ENCODE data around the gene ADAP2.
"Not testable (repeated sequence)": the region's sequence is repeated elsewhere in the genome, so short reads cannot be mapped to it uniquely, and the experiment has no call there.

ADAP2 gene, protein sequence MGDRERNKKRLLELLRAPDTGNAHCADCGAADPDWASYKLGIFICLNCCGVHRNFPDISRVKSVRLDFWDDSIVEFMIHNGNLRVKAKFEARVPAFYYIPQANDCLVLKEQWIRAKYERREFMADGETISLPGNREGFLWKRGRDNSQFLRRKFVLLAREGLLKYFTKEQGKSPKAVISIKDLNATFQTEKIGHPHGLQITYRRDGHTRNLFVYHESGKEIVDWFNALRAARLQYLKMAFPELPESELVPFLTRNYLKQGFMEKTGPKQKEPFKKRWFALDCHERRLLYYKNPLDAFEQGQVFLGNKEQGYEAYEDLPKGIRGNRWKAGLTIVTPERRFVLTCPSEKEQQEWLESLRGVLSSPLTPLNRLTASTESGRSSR

DNA sequence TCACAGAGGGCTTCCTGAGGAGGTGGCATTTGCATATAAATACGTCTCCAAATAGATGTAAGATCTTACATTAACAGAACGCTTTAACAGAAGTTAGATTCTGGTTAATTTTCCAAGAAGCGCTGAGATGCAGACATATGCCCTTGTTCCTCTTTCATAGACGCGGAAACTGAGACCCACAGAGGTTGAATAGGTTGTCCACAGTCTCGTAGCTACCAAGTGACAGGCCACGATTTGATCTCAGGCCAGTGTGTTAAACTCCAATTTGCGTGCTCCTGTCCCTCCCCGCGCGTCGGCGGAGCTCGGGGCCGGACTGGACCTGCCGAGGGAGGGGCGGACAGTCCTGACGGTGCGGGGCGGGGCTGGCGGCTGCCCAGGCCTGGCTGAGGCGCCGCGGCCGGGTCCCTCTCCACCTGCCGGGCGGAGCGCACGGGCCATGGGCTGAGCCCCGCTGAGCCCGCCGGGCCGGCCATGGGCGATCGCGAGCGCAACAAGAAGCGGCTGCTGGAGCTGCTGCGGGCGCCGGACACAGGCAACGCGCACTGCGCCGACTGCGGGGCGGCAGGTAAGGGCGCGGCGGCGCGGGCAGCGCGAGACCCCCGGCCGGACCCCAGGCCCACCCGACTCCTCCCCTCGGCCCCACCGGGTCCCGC is at the start of gene ADAP2:
ADAP2 (plus strand) TSS at position 402 of the 653 bp plus-strand sequence; CDS start at position 472, 70 bp downstream.
- DNase-seq: no peak

DNA sequence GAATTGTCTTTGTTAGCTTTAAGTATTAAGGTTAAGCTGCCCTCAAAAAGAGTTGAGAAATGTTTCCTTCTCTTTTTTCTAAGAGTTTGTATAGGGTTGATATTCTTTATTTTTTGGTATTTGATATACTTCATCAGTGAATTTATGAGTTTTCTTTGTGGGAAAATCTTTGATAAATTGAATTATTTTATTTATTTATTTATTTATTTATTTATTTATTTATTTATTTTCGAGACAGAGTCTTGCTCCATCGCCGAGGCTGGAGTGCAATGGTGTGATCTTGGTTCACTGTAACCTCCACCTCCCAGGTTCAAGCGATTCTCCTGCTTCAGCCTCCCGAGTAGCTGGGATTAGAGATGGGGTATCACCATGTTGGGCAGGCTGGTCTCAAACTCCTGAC is 35.6 kb upstream of the ADAP2 start:
- no peak for DNase-seq

DNA sequence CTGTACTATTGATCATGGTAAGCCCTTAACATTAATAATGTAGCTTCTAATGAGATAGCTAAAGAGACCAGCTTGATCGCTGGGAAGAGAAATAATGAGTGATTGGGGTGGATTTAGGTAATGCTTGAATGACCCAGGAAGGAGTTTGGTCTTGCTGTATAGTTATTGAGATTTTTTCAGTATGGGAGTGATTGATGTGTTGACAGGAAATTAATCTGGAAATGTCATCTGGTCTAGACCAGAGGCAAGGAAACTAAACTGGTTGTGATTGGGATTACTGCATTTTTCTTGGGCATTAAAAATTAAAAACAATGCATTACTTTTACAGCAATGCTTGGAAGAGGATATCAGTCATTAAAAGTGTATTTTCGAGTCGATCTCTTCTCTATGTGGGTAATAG is 27.5 kb upstream of the ADAP2 start:
- no peak for DNase-seq

DNA sequence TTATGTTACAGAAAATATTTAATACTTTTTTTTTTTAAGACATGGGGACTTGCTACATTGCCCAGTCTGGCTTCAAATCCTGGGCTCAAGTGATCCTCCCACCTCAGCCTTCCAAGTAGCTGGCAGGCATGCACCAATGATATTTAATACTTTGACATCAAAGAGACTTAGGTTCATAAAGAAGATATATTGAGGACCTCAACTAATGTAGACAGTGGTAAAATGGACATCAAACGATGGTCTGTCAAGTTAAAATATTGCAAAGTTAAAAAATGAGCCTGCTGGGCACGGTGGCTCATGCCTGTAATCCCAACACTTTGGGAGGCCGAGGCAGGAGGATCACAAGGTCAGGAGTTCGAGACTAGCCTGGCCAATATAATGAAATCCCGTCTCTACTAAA is 24.4 kb upstream of the ADAP2 start:
- DNase-seq: no peak

DNA sequence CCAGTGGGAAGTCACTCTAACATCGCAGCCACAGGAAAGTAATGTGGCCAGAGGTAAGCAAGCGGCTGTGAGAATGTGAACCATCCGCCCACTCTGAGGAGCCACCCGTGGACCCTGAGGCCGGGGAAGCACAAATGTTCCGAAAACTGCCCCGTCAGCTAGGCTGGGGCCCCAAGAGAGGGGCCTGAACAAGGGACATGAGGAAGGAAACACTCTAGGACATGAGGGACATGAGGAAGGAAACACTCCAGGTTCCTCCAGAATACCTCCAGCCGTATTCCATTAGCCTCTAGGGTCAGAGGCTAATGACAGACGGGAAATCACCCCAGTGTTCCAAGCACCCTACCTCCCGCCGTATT is 16.0 kb upstream of the ADAP2 start:
- DNase-seq: no peak

DNA sequence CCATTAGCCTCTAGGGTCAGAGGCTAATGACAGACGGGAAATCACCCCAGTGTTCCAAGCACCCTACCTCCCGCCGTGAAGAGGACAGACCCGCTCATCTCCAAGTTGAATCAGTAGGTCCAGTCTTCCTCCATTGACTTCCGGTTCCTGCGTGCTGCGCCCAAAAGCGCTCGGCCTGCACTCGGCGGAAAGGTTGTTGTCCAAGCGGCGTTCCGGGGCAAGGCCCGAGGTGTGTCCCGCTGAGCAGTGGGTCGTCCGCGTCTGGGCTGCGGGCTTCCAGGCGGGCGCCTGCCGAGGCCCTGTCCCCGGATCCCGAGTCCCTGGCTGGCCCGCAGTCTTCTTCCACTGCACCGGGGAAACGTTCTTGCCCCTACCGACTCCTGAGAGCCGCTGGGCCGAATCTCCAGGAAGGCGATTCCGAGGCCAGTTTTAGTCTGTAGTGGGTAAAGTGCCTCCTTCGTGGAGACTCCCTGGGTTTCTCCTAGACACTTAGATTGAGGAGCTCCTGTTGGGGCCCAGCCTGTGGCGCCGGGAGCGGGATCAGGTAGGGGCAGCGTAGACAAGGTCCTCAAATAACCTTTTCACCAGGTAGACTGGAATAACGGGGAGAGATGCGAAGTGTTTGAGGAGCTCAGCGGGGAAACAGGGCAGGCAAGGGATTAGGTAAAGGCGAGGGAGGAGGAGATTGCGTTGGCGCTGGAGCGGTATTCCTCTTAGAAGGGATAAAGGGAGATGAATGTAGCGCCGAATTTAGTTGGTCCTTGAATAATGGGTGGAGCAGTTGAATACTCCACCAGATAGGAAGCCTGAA is 15.4 kb upstream of the ADAP2 start, which contains the start of gene TEFM:
TEFM (minus strand) TSS at position 138 of the 811 bp plus-strand sequence; CDS start at position 98, 40 bp downstream.
- DNase-seq: peak; percentile 89

DNA sequence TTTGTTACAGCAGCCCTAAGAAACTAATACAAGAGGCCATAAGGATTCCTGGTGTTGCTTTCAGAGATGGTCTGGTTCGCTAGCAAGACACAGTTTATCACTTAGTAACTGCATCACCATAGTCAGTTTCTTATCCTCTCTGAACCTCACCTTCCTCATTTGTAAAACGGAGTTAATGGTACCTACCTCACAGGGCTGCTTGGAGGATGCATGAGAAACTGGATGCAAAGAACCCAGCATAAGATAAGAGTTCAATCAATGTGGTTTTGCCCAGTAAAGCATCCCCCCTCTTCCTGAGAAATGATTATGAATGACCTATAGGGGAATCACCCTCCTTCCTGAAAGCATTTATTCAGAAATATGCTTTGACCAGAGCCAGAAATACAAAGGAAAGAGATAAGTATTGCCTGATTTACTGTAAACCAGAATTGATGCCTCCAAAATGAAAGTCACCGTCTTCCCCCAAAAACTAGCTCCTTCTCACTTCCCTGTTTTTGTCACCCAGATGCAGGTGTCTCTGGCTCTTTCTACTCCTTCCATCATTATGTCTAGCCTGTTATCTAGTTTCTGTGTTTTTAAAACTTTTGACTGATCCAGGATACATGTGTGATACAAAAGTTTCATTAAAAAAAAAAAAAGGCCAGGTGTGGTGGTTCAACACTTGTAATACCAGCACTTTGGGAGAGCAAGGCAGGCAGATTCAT is 12.9 kb upstream of the ADAP2 start:
- DNase-seq: no peak

DNA sequence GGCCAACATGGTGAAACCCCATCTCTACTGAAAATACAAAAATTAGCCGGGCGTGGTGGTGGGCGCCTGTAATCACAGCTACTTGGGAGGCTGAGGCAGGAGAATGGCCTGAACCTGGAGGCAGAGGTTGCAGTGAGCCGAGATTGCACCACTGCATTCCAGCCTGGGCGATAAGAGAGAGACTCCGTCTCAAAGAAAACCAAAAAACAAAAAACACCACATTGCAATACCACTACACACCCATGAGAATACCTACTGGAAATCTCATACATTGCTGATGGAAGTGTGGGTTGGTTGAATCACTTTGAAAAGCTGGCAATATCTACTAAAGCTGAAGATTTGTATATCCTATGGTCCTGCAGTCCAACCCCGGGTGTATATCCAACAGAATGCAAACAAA is 11.6 kb upstream of the ADAP2 start:
- DNase-seq: not testable (repeated sequence)

DNA sequence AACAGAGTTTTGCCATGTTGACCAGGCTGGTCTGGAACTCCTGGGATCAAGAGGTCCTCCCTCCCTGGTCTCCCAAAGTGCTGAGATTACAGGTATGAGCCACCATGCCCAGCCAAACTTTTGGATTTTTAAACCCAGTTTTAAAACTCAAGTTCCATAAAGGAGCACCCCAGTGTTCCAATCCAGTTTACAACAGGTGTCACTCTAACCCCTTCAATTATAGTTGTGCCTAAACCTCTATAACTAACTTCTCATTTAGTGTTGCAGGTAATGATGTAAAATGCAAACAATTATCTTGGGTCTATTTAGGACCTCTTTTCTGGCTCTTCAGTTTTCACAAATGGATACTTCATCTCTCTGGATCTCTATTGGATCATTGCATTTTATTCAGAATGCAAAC is 7.8 kb upstream of the ADAP2 start:
- no peak for DNase-seq

DNA sequence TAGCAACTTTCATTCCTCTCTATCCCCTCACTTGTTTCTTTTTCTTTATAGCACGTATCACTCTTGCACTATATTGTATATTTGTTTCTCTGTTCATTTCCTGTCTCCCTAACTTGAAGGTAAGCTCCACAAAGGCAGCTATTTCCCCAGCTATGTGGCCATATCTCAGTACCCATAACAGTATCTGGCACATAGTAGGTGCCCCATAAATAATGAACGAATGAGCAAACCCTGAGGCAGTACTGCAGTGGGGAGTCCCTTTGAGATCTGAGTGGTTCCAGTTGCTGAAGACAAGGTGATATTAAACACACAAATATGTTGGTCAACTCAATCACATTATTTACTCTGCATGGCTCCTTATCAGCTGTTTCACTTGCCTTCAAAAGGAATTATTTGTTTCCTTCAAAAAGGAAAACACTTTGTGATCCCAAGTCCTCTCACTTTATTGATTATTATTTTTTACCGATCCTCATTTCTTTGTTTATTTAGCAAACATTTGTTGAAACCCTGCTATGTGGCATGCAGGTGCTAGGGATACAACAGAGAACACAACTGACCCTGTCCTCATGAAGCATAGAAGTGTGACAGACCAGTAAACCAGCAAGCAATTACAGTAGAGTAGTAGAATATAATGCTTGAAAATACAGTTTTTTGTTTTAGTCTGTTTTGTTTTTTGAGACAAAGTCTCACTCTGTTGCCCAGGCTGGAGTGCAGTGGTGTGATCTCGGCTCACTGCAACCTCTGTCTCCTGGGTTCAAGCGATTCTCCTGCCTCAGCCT is 5.7 kb upstream of the ADAP2 start:
- DNase-seq: no peak

DNA sequence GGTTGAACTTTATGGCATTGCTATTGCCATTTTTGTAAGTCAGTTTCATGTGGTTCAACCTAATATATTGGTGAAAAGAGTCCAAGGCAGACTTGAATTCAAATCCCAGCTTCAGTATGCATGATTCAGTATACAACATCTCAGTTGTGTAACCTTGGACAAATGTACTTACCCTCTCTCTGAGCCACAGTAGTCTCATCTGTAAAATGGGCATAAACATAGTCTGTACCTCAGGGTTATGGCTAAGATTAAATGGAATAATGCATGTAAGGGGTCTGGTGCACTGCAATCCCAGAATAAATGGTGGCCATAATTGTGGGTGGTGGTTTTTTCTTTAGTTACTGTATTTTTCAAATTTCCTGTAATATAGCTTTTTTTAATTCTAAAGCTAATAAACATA is 4.7 kb upstream of the ADAP2 start:
- no peak for DNase-seq

DNA sequence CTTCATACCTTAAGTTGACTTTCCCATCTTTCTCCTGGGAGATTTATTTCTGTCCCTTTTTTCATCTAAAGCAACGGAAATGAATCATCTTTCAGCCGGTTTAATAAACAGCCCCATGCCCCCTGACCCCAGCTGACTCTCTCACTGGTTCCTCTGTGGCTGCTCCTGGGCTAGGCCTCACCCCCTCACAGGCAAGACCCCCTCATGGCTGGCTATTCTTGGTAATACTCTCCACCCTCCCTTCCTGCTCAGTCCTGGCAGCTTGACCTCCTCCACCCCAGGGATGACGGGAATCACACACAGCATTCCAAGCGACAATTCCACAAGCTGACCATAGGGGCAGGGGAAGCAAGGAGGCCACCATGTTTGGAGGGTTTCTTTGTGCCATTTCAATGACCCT is 1.5 kb upstream of the ADAP2 start:
- DNase-seq: no peak

DNA sequence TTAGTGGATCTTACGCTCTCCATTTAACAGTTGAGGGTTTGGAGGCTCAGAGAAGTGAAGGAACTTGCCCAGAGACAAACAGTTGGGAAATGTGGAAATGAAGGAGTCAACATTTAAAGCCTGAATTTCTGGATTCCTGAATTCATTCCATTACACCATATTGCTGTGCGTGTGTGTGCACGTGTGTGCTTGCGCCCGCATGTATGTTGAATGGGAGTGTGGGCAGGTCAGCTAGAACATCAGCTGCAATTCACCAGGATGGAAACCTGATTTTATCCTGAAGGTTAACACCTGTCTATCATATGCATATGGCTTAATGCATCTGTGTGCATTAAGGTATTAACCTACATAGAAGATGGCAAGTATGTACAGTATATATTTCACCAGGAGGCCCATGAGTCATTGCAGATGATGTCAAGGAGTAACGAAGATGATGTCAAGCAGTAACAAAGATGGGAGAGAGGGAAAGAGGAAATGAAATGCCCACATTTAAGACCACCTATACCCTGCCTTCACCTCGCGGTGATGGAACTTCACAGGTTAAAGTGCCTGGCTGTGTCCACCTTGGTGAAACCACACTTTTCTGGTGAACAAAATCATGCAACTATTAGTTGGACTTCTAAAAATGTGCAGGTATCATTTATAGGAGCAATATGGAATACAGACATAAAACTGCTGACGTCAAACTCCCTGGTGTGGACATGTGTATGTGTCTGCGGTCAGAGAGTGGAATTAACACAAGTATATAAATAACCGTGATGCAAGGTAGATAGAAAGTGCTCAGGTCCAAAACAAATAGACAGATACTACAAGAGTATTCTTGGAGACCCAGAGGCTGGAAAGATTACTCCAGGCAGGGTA is 832 bp upstream of the ADAP2 start:
- no peak for DNase-seq

DNA sequence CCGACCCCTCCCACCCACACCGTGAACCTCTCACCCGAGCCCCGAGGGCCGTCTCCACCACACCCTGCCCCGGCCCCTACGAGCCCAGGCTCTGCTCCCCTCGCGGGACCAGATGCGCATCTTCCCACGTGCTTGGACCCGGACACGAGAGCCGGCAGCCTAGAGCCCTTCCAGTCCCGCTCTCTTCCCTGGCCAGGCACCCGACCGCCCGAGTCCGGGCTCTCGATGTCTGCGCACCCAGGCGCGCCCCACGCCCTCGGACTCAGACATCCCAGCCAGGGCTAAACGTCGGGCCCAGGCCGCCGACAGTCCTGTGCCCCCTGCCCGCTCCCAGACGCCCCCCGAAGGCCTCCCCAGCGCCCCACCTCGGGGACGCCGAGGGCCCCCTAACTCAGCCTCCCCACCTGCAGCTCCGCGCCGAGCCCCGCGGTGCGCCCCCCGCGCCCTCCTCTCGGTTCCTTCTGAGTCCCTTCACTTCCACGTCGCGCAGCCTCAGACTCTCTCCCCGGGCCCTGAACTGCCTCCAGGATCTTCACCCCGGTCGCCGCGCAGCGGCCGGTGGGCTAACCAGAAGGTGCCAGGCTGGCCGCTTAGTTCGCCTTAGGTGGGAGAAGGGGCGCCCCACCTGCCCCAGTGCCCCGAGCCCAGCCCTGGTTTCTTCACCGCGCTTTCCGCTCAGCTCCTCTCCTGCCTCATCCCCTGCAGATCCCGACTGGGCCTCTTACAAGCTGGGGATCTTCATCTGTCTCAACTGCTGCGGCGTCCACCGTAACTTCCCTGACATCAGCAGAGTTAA is 688 bp downstream of the ADAP2 start:
- DNase-seq: no peak

DNA sequence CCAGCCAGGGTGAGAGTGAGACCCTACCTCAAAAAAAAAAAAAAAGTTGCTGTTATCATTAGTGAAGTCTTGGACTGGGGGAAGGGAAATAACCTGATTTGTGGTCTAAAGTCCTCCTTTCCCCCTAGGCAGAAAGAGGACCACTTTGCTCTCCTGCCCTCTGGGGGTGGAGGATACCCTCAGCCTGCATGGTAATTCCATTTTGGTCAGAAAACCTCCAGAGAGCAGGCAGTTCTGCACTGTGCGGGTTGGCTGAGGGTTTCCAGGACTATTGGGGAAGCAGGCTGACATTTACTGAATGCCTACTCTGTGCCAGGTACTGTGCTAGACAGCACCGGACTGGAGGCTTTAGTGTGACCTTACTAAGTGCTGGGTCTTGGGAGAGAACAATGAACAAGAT is 2.6 kb downstream of the ADAP2 start:
- no peak for DNase-seq

DNA sequence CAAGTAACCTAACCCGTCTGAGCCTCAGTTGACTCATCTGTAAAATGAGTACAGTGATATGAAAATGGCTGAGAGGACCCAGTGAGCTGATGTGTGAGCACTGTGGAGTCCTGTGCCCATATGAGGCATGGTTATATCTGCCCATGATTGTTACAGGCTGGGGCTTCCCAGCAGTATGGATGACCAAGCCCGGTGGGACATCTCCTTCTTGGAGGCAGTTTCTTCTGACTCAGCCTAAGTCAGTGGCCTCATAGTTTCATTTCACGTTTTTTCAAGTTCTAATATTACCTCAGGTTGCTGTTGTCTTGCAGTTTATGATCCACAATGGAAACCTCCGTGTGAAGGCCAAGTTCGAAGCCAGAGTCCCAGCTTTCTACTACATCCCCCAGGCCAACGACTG is 4.8 kb downstream of the ADAP2 start:
- no peak for DNase-seq

DNA sequence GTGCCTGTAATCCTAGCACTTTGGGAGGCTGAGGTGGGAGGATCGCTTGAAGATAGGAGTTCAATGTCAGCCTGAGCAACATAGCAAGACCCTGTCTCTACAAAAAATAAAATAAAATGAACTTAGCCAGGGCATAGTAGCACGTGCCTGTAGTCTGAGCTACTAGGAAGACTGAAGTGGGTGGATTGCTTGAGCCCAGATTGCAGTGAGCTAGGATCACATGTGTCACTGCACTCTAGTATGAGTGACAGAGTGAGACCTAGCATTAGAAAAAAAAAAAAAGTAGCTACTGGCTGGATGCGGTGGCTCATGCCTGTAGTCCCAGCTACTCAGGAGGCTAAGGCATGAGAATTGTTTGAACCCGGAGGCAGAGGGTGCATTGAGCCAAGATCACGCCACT is 6.0 kb downstream of the ADAP2 start:
- DNase-seq: no peak

DNA sequence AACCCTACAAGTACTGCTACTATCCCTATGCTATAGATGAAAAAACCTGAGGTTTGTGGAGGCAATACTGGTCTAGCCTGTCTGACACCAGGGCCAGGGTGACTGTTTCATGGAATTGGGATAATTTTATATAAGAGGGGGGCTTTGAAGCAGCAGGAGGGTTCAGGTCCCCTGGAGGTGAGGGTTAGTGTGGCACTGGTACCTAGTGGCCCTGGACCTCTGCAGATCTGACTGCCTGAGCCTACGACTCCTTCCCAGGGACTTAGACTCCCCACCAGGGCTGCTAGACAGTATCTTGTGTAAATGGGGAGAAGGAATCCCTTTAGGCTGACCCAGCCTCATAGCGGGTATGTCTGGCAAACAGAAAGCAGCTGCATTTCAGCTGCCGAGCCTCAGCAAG is 6.8 kb downstream of the ADAP2 start:
- DNase-seq: no peak

DNA sequence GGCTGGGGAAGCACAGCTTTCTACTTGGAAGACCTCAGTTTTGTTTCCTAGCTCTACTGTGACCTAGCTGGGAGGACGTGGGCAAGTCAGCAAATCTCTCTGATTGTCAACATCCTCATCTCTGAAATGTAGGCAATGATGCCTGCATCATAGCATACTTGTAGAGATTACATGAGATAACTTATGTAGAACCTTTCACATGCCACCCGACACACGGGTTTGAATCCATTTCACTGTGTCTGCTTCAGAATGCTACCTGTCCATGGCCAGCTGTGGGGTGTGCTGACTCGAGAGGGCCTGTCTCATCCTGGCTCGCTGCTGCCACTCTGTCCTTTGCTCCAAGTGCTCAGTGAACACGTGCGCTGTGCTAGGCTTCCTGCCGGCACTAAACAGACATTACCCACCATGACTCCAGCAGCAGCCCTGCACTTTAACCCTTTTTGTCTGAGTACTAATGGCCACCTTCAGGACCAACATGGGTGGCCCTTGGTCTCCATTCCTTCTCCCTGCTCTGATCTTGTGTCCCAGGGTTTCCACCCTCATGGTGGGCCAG is 7.4 kb downstream of the ADAP2 start:
- no peak for DNase-seq

DNA sequence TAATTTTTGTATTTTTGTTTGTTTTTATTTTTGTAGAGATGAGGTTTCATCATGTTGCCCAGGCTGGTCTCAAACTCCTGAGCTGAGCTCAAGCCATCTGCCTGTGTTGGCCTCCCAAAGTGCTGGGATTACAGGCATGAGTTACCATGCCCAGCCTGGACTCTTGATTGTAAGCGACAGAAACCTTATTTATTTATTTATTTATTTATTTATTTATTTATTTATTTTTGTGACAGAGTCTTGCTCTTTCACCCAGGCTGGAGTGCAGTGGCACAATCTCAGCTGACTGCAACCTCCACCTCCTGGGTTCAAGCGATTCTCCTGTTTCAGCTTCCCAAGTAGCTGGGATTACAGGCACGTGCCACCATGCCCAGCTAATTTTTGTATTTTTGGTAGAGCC is 8.1 kb downstream of the ADAP2 start:
- not testable (repeated sequence) for DNase-seq
